NCI-H2029 treated with DMSO at 0.1 percent for 48 hours (cell line): ENCODE results near the gene PET100.
A peak's percentile ranks its signal among the peaks of the same experiment; 100 is the strongest.

Source experiments
- DNase-seq: peaks from one replicate; lab custom pipeline; 2025; lab: John Stamatoyannopoulos, UW

PET100 gene

DNA sequence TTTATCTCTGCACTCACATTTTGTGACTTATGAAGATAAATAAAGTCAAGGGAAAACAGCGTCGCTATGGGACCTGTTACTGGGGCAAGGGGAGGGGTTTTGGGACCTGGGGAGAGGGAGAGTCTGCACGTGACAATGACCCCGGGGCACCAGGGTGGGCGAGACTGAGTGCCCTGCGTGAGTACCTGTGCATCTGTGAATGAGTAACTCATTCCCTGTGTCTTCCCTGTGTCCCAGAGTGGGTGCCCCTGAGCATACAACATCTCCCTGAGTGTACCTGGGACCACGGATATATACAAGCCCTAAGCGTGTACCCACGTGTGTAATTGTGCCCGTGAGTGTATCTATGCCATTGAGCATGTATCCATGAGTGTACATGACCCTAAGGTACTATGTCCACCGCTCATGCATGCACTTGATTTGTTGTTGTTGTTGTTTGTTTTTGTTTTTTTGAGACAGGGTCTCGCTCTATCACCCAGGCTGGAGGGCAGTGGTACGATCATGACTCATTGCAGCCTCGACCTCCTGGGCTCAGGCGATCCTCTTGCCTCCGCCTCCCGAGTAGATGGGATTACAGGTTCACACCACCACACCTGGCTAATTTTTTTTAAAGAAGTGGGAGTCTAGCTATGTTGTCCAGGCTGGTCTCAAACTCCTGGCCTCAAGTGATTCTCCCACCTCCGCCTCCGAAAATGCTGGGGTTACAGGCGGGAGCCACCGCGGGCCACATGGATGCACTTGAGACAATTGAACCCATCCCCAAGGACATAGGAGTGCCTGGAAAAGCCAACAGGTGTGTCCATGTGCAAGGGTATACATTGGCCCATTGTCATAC, 50.4 kb downstream of the PET100 start:
- DNase-seq: no peak

DNA sequence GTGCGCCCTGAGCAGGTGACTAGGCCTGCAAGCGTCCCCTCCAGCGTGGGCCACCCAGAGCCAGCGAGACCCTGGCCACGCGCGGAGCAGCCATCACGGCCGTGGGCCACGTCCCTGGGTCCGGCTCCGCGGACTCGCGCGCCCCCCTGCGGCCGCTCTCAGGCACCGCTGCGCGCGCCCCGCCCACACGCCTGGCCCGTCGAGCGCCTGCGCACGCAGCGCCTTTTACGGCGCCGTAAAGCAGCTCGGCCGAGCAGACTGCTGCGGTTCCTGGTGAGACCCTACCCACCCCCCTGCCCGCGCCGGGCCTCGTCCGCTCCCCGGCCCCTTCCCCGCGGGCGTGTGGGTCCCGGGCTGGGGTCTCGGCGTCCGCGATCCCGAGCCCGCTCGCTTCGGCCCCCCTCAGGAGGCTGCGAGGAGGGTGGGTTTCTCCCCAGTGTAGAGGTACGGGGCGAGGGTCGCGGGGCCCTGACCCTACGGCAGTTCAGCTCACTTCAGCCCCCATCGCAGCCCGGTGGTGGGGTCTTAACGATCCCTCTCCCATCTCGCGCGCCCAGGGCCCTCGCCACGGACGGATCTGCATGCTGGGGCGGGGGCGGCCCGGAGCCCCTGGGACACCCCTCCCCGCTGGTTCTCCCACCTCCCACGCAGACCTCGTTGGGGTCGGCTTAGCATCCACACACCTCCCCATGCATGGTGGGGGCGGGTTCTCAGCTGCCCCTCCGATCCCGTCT, 51.2 kb downstream of the PET100 start, which contains the start of gene TRAPPC5:
TSS of gene TRAPPC5 (plus strand) at position 228 of the 734 bp plus-strand sequence. CDS start 1,421 bp downstream, outside the sequence.
- DNase-seq: peak; percentile 41
